OCI-LY7 (cell line): ENCODE results near the gene FBLN1.

Experiments
- CTCF ChIP-seq: fragments of 200-600 bp; sonication (generic); conservative IDR thresholded peaks from 2 replicates; pipeline ENCODE4 v1.5.1; 2014; ENCODE audit warnings: mild to moderate bottlenecking, antibody characterized with exemption, low read length, moderate library complexity, mixed read lengths
- EZH2phosphoT487 ChIP-seq: fragments of 200-600 bp; sonication (generic); IDR thresholded peaks from 2 replicates; pipeline ENCODE4 v1.6.1; 2018; ENCODE audit warnings: low read depth, borderline replicate concordance, mild to moderate bottlenecking, mixed run types, antibody characterized with exemption, low read length, moderate library complexity, mixed read lengths

- TF ChIP-seq CTCF (no peak), EZH2phosphoT487 (no peak)
These were observed 37.4 kb downstream of the FBLN1 start for GRCh38 chr22:45540122-45540521.
